Hepatocyte (in vitro differentiated cells): ENCODE data around the gene CD44.

Source experiments
- EZH2 ChIP-seq: fragments of 200-600 bp; sonication (generic); IDR thresholded peaks from 2 replicates; pipeline ENCODE4 v1.6.1; 2016; ENCODE audit warnings: antibody characterized with exemption, mild to moderate bottlenecking, borderline replicate concordance
- EZH2phosphoT487 ChIP-seq: fragments of 200-600 bp; sonication (generic); IDR thresholded peaks from one replicate; pipeline ENCODE4 v1.6.1; 2018; ENCODE audit warnings: antibody characterized with exemption, mild to moderate bottlenecking, low read depth, moderate library complexity; ENCODE audit not compliant: unreplicated experiment, severe bottlenecking
- TF ChIP-seq, protein P1 (sequence below): fragments of 200-600 bp; sonication (generic); IDR thresholded peaks from 2 replicates; pipeline ENCODE4 v1.5.1; 2016; ENCODE audit warnings: antibody characterized with exemption, mild to moderate bottlenecking; ENCODE audit not compliant: poor library complexity

DNA sequence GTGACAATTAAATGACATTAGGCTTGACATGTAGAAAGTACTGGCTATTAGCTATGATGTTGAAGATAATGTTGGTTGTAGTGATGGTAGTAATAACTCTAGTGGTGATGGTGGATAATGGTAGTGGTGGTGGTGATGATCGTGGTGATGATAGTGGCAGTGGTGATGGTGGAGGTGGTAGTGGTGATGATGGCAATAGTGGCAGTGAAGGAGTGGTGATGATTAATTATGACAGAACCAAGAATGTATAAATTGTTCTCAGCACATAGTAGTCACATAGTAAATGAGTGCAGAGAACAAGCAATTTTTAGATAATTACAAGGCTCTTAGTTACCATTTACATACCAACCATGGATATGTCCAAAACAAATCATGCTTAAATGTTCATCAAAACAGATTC lies 5.3 kb upstream of the CD44 start:
- TF ChIP-seq, protein P1, sequence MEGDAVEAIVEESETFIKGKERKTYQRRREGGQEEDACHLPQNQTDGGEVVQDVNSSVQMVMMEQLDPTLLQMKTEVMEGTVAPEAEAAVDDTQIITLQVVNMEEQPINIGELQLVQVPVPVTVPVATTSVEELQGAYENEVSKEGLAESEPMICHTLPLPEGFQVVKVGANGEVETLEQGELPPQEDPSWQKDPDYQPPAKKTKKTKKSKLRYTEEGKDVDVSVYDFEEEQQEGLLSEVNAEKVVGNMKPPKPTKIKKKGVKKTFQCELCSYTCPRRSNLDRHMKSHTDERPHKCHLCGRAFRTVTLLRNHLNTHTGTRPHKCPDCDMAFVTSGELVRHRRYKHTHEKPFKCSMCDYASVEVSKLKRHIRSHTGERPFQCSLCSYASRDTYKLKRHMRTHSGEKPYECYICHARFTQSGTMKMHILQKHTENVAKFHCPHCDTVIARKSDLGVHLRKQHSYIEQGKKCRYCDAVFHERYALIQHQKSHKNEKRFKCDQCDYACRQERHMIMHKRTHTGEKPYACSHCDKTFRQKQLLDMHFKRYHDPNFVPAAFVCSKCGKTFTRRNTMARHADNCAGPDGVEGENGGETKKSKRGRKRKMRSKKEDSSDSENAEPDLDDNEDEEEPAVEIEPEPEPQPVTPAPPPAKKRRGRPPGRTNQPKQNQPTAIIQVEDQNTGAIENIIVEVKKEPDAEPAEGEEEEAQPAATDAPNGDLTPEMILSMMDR = no peak
- TF ChIP-seq EZH2phosphoT487 (no peak), EZH2 (no peak)
